K562 (cell line): ENCODE measurements around the gene WWP2. TPM values are rescaled to one million over a fixed set of nuclear protein-coding genes. Genes with fewer than 3 reads are reported as not detected.

Experiments
- ATAC-seq: fragments of 200-7000 bp; cut with Tn5 transposase; 3 replicates; pipeline ENCODE4 v1.9.1; 2020; ENCODE audit warnings: moderate library complexity
- BruUV-seq: library from RNA; stranded (reverse); fragments of 400-500 nt; replicated peaks from 2 replicates; lab custom pipeline; 2021; lab: Mats Ljungman, UMichigan
- CTCF ChIA-PET: fragments of 300-600 bp; formaldehyde crosslinking; extraction: SDS; loops from one replicate; lab custom pipeline; 2021; ENCODE audit warnings: low intra/inter-chr PET ratio; lab: Yijun Ruan, JAX
- POLR2A ChIA-PET: fragments of 300-600, 350-650 bp; sonication (Branson Sonifier 250); formaldehyde crosslinking; extraction: SDS; loops from one replicate; lab custom pipeline; 2021; ENCODE audit warnings: antibody characterized with exemption, inconsistent platforms; lab: Yijun Ruan, JAX
- DNase-seq, 4 experiments: peaks; one replicate each; pipeline versions ENCODE4 v3.0.0 to v3.0.0-alpha.2; 2011 to 2018; ENCODE audit warnings: low spot score in 3 of 4, mixed read lengths in 3 of 4; ENCODE audit errors: extremely low read depth in 1 of 4
- FAIRE-seq: peaks from 2 replicates; lab custom pipeline; 2011; peaks lifted over from hg19 to GRCh38; lab: Jason Lieb, UNC
- H2AFZ ChIP-seq: 2 replicates; pipeline ENCODE4 v1.6.0; 2011; ENCODE audit warnings: low read depth, low read length, control low read depth, inconsistent platforms
- H3K27ac ChIP-seq: fragments of 200-600 bp; 3 replicates; pipeline ENCODE4 v1.8.0; 2011; ENCODE audit warnings: low read depth, mild to moderate bottlenecking, control low read depth, inconsistent platforms, low read length, moderate library complexity, mixed read lengths; ENCODE audit errors: extremely low read depth
- H3K27me3 ChIP-seq, 2 experiments: fragments of 300-600 bp in 1 of 2; 2 replicates in 1 of 2; 3 replicates in 1 of 2; pipeline versions ENCODE4 v1.6.0 to v1.8.0; 2011; ENCODE audit warnings: inconsistent platforms in 2 of 2, low read length in 2 of 2, mild to moderate bottlenecking in 1 of 2, mixed read lengths in 1 of 2, moderate library complexity in 1 of 2; ENCODE audit not compliant: control insufficient read depth in 2 of 2, insufficient read depth in 2 of 2
- H3K36me3 ChIP-seq: fragments of 300-600 bp; 3 replicates; pipeline ENCODE4 v1.8.0; 2011; ENCODE audit warnings: mild to moderate bottlenecking, low read length, inconsistent platforms; ENCODE audit not compliant: control insufficient read depth, insufficient read depth
- H3K4me1 ChIP-seq, 2 experiments: fragments of 200-600 bp in 1 of 2; replicated peaks in 1 of 2; 2 replicates in 1 of 2; 3 replicates in 1 of 2; pipeline versions ENCODE4 v1.5.1 to v1.8.0; 2011; ENCODE audit warnings: inconsistent platforms in 2 of 2, low read length in 2 of 2, mild to moderate bottlenecking in 1 of 2, mixed read lengths in 1 of 2, moderate library complexity in 1 of 2; ENCODE audit not compliant: control insufficient read depth in 2 of 2, insufficient read depth in 2 of 2
- H3K4me2 ChIP-seq: 2 replicates; pipeline ENCODE4 v1.6.1; 2011; ENCODE audit warnings: low read length, control low read depth, inconsistent platforms, mixed read lengths; ENCODE audit not compliant: insufficient read depth
- H3K4me3 ChIP-seq: fragments of 200-600 bp; sonication (generic), shearing (Covaris generic); 2 replicates; pipeline ENCODE4 v1.5.1; 2016; ENCODE audit warnings: control low read depth, inconsistent platforms
- H3K79me2 ChIP-seq: fragments of 200-600 bp; 3 replicates; pipeline ENCODE4 v1.8.0; 2011; ENCODE audit warnings: low read length, inconsistent platforms; ENCODE audit not compliant: control insufficient read depth, insufficient read depth
- H3K9ac ChIP-seq, 2 experiments: 2 replicates each; pipeline versions ENCODE4 v1.6.0 to v1.6.1; 2011; ENCODE audit warnings: low read depth in 2 of 2, low read length in 2 of 2, control low read depth in 1 of 2, inconsistent platforms in 1 of 2, mild to moderate bottlenecking in 1 of 2, mixed read lengths in 1 of 2; ENCODE audit not compliant: insufficient read depth in 1 of 2
- H3K9me1 ChIP-seq: one replicate; pipeline ENCODE4 v1.6.0; 2011; ENCODE audit warnings: inconsistent platforms, mild to moderate bottlenecking, low read length, moderate library complexity; ENCODE audit not compliant: control insufficient read depth, insufficient read depth
- H3K9me3 ChIP-seq: replicated peaks from 2 replicates; pipeline ENCODE4 v1.5.1; 2011; ENCODE audit warnings: low read depth, low read length, inconsistent platforms; ENCODE audit not compliant: control insufficient read depth, insufficient read depth
- H4K20me1 ChIP-seq: replicated peaks from 2 replicates; pipeline ENCODE4 v1.6.1; 2011; ENCODE audit warnings: low read length, inconsistent platforms, mixed read lengths; ENCODE audit not compliant: control insufficient read depth, insufficient read depth
- CCAR2 ChIP-seq: fragments of 200-400 bp; formaldehyde crosslinking; IDR thresholded peaks from 2 replicates; pipeline ENCODE4 v1.6.1; 2017; ENCODE audit warnings: mild to moderate bottlenecking, low read depth, low read length
- SPI1 ChIP-seq: IDR thresholded peaks from 2 replicates; pipeline ENCODE4 v1.6.1; 2011; ENCODE audit warnings: low read depth, low read length, control low read depth, borderline replicate concordance
- WGBS: fragments of 100-300 bp; shearing (Covaris generic); methylation state at CpG from one replicate; pipeline ENCODE4 v1.1.6; 2016; ENCODE audit warnings: low coverage, mixed read lengths; ENCODE audit not compliant: insufficient coverage; ENCODE audit errors: missing lambda C conversion rate; 5-methylcytosine and 5-hydroxymethylcytosine counted together
- in situ Hi-C: fragments of 300-500 bp; cut with MboI; formaldehyde crosslinking; loops from 4 replicates; pipeline ENCODE4 v1.15.0; 2018; ENCODE audit warnings: inconsistent platforms, mixed read lengths
- intact Hi-C: fragments of 100-400 bp; cut with micrococcal nuclease; formaldehyde crosslinking; loops from 2 replicates; pipeline ENCODE4 v1.14.2; 2022
- polyA plus RNA-seq, 8 experiments: library from polyadenylated mRNA; depleted of rRNA in 4 of 8; stranded (reverse) in 5 of 8; unstranded in 3 of 8; fragments of >200 nt; fragmentation: Nextera tagmentation in 2 of 8; fragmentation: Illumina TruSeq in 1 of 8; extraction: Ambion mirVana in 2 of 8; extraction: Trizol in 1 of 8; gene quantifications; 2 replicates each; pipeline versions ENCODE4 v1.2.1 to v1.2.3, GENCODE V29; 2011 to 2014; ENCODE audit warnings: inconsistent platforms in 1 of 8, missing spikeins in 1 of 8
- total RNA-seq, 7 experiments: library from RNA; depleted of rRNA in 6 of 7; stranded (reverse); fragments of >200 nt in 6 of 7; fragmentation: Illumina TruSeq in 2 of 7; extraction: Trizol in 2 of 7; gene quantifications; 2 replicates each; pipeline versions ENCODE4 v1.2.1 to v1.2.3, GENCODE V29; 2011 to 2021; ENCODE audit warnings: low replicate concordance in 1 of 7

The WWP2 gene
- total and polyA plus RNA-seq, 9 of the 15 experiments (the other 6 are each of a cell fraction or from before 2014, with no cell fraction given): 1.9 to 34.4 (median 14.6) TPM

DNA sequence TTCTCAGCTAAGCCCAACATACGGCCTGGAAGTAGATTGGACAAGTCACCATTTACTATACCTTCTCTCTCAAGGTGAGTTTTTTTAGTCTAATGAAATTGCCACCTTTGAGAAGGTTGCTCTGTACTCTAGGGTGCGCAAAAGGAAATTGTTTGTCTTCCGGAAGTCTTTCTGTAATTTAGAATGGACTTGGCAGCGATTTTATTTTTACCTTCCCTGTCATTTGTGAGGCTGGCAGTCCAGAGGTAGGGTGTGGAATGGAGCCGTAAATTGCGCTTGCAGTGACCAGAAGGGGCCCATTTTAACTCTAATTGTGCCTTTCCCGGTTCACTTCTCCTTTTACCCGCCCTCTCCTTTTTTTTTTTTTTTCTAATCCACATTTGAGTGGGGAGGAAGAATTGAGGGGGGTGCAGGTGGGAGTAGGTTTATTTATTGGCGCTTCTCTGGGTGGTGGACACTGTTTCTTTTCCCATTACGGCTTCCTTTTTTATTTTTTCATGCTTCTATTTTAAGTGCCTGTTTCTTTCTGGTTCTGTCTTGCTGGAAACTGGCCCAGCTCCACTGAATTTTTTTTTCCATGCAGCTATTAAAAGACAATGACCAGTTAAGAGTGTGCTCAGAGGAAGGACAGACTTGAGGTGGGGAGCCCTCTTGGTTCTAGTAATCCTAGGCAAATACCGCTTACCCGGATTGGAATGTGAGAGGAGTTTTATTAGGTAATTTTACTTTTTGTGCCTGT, 99.3 kb downstream of the WWP2 start:
- peak overlapping the region; percentile 57; the same call in 1 of the 3 replicates for H3K27ac ChIP-seq
- ATAC-seq (no peak), DNase-seq (no peak), FAIRE-seq (no peak)
- BruUV-seq: no TSS peak
- H3K4me1 ChIP-seq: peaks cover 9 to 16% of the 10 kb centered on the region in 2 experiments; a peak in 4 of 5 replicates
- no peaks in the 10 kb centered on the region for H3K79me2 ChIP-seq
- POLR2A ChIA-PET: no interaction called here
- H3K9me3 ChIP-seq: no peaks in the 10 kb centered on the region
- H2AFZ ChIP-seq: no peak overlapping the region
- no peak overlapping the region for H3K4me2 ChIP-seq
- 72% methylated on average over 10 of the region's 12 CpGs for WGBS
- no peaks in the 10 kb centered on the region for H3K27me3 ChIP-seq
- H4K20me1 ChIP-seq: no peaks in the 10 kb centered on the region; the same call in 1 of the 2 replicates
- in situ Hi-C loops (no loop called here), intact Hi-C loops (no loop called here)
- H3K4me3 ChIP-seq: no peak overlapping the region
- CTCF ChIA-PET: no interaction called here
- H3K9ac ChIP-seq: no peak overlapping the region
- peaks cover 6% of the 10 kb centered on the region; the same call in 1 of the 3 replicates for H3K36me3 ChIP-seq
- no peaks in the 10 kb centered on the region for H3K9me1 ChIP-seq
- TF ChIP-seq SPI1: peak; percentile 47
- no peak for TF ChIP-seq CCAR2
